K562 (cell line): ENCODE measurements around the gene ZNF597. TPM values are rescaled to one million over a fixed set of nuclear protein-coding genes. Genes with fewer than 3 reads are reported as not detected.

Source experiments
- ARNT ChIP-seq, 2 experiments: fragments of 450-650 bp; IDR thresholded peaks; 2 replicates each; pipeline ENCODE4 v1.6.1; 2016; ENCODE audit warnings: mild to moderate bottlenecking in 1 of 2
- CCNT2 ChIP-seq: IDR thresholded peaks from 2 replicates; pipeline ENCODE4 v1.6.1; 2011; ENCODE audit warnings: borderline replicate concordance, low read depth, mild to moderate bottlenecking, moderate library complexity, mixed read lengths, low read length; ENCODE audit not compliant: insufficient read length; ENCODE audit errors: extremely low read depth
- CGGBP1 ChIP-seq: fragments of 250-450 bp; sonication (Bioruptor Pico); IDR thresholded peaks from 2 replicates; pipeline ENCODE4 v1.9.0; 2021; ENCODE audit warnings: mild to moderate bottlenecking
- CHAMP1 ChIP-seq: fragments of 450-650 bp; IDR thresholded peaks from 2 replicates; pipeline ENCODE4 v1.6.1; 2016; ENCODE audit warnings: mild to moderate bottlenecking
- CREB1 ChIP-seq, 2 experiments: sonication (generic) in 1 of 2; formaldehyde crosslinking in 1 of 2; IDR thresholded peaks; 2 replicates each; pipeline versions ENCODE4 v1.6.1 to v1.8.0; 2012 to 2022; ENCODE audit warnings: inconsistent platforms in 1 of 2, mild to moderate bottlenecking in 1 of 2, missing genetic modification reagents in 1 of 2, moderate library complexity in 1 of 2
- ETV1 ChIP-seq: fragments of 450-650 bp; conservative IDR thresholded peaks from 2 replicates; pipeline ENCODE4 v1.6.1; 2016; ENCODE audit warnings: missing genetic modification characterization, control low read depth, low read depth, missing compliant biosample characterization
- GABPB2 ChIP-seq: fragments of 250-450 bp; sonication (Bioruptor Pico); conservative IDR thresholded peaks from 2 replicates; pipeline ENCODE4 v1.5.1; 2021; ENCODE audit warnings: mild to moderate bottlenecking
- GATAD2A ChIP-seq: fragments of 450-650 bp; IDR thresholded peaks from 2 replicates; pipeline ENCODE4 v1.6.1; 2017
- HDAC3 ChIP-seq: fragments of 450-650 bp; IDR thresholded peaks from 2 replicates; pipeline ENCODE4 v1.6.1; 2018; ENCODE audit warnings: borderline replicate concordance, mild to moderate bottlenecking, moderate library complexity; ENCODE audit not compliant: partially characterized antibody
- ILF3 ChIP-seq: fragments of 450-650 bp; IDR thresholded peaks from 2 replicates; pipeline ENCODE4 v1.6.1; 2018; ENCODE audit warnings: antibody characterized with exemption, mild to moderate bottlenecking, moderate library complexity, borderline replicate concordance
- IRF9 ChIP-seq: fragments of 450-650 bp; IDR thresholded peaks from 2 replicates; pipeline ENCODE4 v1.6.1; 2016; ENCODE audit warnings: missing biosample characterization, missing genetic modification characterization
- JUN ChIP-seq, 2 experiments: sonication (generic) in 1 of 2; formaldehyde crosslinking in 1 of 2; IDR thresholded peaks; 2 replicates each; pipeline versions ENCODE4 v1.6.1 to v1.8.0; 2012 to 2022; ENCODE audit warnings: borderline replicate concordance in 2 of 2, mild to moderate bottlenecking in 2 of 2, improper control_type of control experiment in 1 of 2, low read depth in 1 of 2, low read length in 1 of 2, missing genetic modification reagents in 1 of 2
- KAT7 ChIP-seq: sonication (generic); formaldehyde crosslinking; IDR thresholded peaks from 2 replicates; pipeline ENCODE4 v1.8.0; 2022; ENCODE audit warnings: missing genetic modification reagents, mild to moderate bottlenecking, borderline replicate concordance
- MCM7 ChIP-seq, 2 experiments: fragments of 450-650 bp; IDR thresholded peaks; 2 replicates each; pipeline ENCODE4 v1.6.1; 2016 to 2018
- MLX ChIP-seq, 2 experiments: fragments of 450-650 bp in 1 of 2; sonication (generic) in 1 of 2; formaldehyde crosslinking; conservative IDR thresholded peaks; 2 replicates each; pipeline versions ENCODE4 v1.4.0 to v1.8.1; 2020 to 2022; ENCODE audit warnings: mild to moderate bottlenecking in 1 of 2, missing genetic modification reagents in 1 of 2
- NFE2 ChIP-seq: IDR thresholded peaks from 2 replicates; pipeline ENCODE4 v1.6.1; 2014; ENCODE audit warnings: antibody characterized with exemption, low read depth
- RBFOX2 ChIP-seq: fragments of 200-400 bp; formaldehyde crosslinking; IDR thresholded peaks from 2 replicates; pipeline ENCODE4 v1.6.1; 2017; ENCODE audit warnings: low read depth, mild to moderate bottlenecking, low read length, moderate library complexity
- RHOXF2B ChIP-seq: fragments of 250-450 bp; sonication (Bioruptor Pico); conservative IDR thresholded peaks from 2 replicates; pipeline ENCODE4 v1.5.1; 2021
- SMARCA5 ChIP-seq: fragments of 450-650 bp; IDR thresholded peaks from 2 replicates; pipeline ENCODE4 v1.6.1; 2016
- SRSF1 ChIP-seq: fragments of 200-400 bp; formaldehyde crosslinking; IDR thresholded peaks from 2 replicates; pipeline ENCODE4 v1.6.1; 2017; ENCODE audit warnings: mild to moderate bottlenecking, low read depth, low read length, moderate library complexity
- UBTF ChIP-seq, 2 experiments: IDR thresholded peaks; 2 replicates each; pipeline ENCODE4 v1.6.1; 2012; ENCODE audit warnings: improper control_type of control experiment in 2 of 2, low read depth in 2 of 2, low read length in 2 of 2, borderline replicate concordance in 1 of 2
- ZBTB8A ChIP-seq: fragments of 450-650 bp; IDR thresholded peaks from 2 replicates; pipeline ENCODE4 v1.6.1; 2018; ENCODE audit warnings: mild to moderate bottlenecking, moderate library complexity; ENCODE audit not compliant: partially characterized antibody
- polyA plus RNA-seq, 8 experiments: library from polyadenylated mRNA; depleted of rRNA in 4 of 8; stranded (reverse) in 5 of 8; unstranded in 3 of 8; fragments of >200 nt; fragmentation: Nextera tagmentation in 2 of 8; fragmentation: Illumina TruSeq in 1 of 8; extraction: Ambion mirVana in 2 of 8; extraction: Trizol in 1 of 8; gene quantifications; 2 replicates each; pipeline versions ENCODE4 v1.2.1 to v1.2.3, GENCODE V29; 2011 to 2014; ENCODE audit warnings: inconsistent platforms in 1 of 8, missing spikeins in 1 of 8
- total RNA-seq, 7 experiments: library from RNA; depleted of rRNA in 6 of 7; stranded (reverse); fragments of >200 nt in 6 of 7; fragmentation: Illumina TruSeq in 2 of 7; extraction: Trizol in 2 of 7; gene quantifications; 2 replicates each; pipeline versions ENCODE4 v1.2.1 to v1.2.3, GENCODE V29; 2011 to 2021; ENCODE audit warnings: low replicate concordance in 1 of 7

The ZNF597 gene
- total and polyA plus RNA-seq, 9 of the 15 experiments (the other 6 are each of a cell fraction or from before 2014, with no cell fraction given) = 0.14 to 0.68 (median 0.42) TPM

GRCh38 chr16:3388325-3388724 is 55.0 kb downstream of the ZNF597 start (continued):
- TF ChIP-seq IRF9 (no peak), ZBTB8A (no peak), ILF3 (no peak), MCM7 (IDR thresholded peaks at IDR 0.05) (no peak), CGGBP1 (CRISPR knock-in tag) (no peak), GABPB2 (CRISPR knock-in tag) (no peak), JUN (IDR thresholded peaks at IDR 0.05; ENCODE audit: borderline replicate concordance, low read depth, low read length) (peak; percentile 22; the same call in 1 of the 2 replicates), JUN (CRISPR knock-in tag; IDR thresholded peaks at IDR 0.05; ENCODE audit: borderline replicate concordance) (no peak), SMARCA5 (no peak), NFE2 (0 out of 2 replicates have a peak, but pooled peaks have one; percentile 36), MLX (CRISPR knock-in tag; conservative IDR thresholded peaks at IDR 0.05) (no peak), CREB1 (IDR thresholded peaks at IDR 0.05) (no peak), CREB1 (CRISPR knock-in tag; IDR thresholded peaks at IDR 0.05) (no peak), HDAC3 (no peak), GATAD2A (peak; percentile 20; the same call in 1 of the 2 replicates), RBFOX2 (no peak), ARNT (IDR thresholded peaks at IDR 0.05) (no peak), RHOXF2B (no peak), ETV1 (no peak), CCNT2 (peak; percentile 46), KAT7 (CRISPR knock-in tag) (no peak), CHAMP1 (peak; percentile 74; the same call in 1 of the 2 replicates), UBTF (IDR thresholded peaks at IDR 0.05; ENCODE audit: borderline replicate concordance in 1 of 2, low read depth in 2 of 2, low read length in 2 of 2) (no peak), SRSF1 (no peak)
